Measurements from ENCODE around the gene MEGF11.

- TF ChIP-seq CTCF (IDR thresholded peaks at IDR 0.05) (no peak), POLR2AphosphoS5 (IDR thresholded peaks at IDR 0.05) (no peak)
Measured at GRCh38 chr15:65978110-65978509, 275.4 kb downstream of the MEGF11 start.
